K562 (cell line): ENCODE measurements around the gene TXN2. TPM values are rescaled to one million over a fixed set of nuclear protein-coding genes. Genes with fewer than 3 reads are reported as not detected.

Experiments used
- GATAD2B ChIP-seq: fragments of 450-650 bp; IDR thresholded peaks from 2 replicates; pipeline ENCODE4 v1.6.1; 2017; ENCODE audit warnings: mild to moderate bottlenecking, borderline replicate concordance
- KLF6 ChIP-seq: fragments of 250-450 bp; sonication (Bioruptor Pico); IDR thresholded peaks from 2 replicates; pipeline ENCODE4 v1.4.0; 2020; ENCODE audit warnings: mild to moderate bottlenecking, moderate library complexity, borderline replicate concordance
- L3MBTL2 ChIP-seq: fragments of 450-650 bp; IDR thresholded peaks from 2 replicates; pipeline ENCODE4 v1.6.1; 2016; ENCODE audit warnings: mild to moderate bottlenecking, moderate library complexity
- NFYB ChIP-seq: IDR thresholded peaks from 2 replicates; pipeline ENCODE4 v1.6.1; 2011; ENCODE audit warnings: mild to moderate bottlenecking, moderate library complexity; ENCODE audit not compliant: insufficient read length; ENCODE audit errors: extremely low read depth
- PHB ChIP-seq: fragments of 250-450 bp; sonication (Bioruptor Pico); IDR thresholded peaks from 2 replicates; pipeline ENCODE4 v1.5.0; 2021
- RBM15 ChIP-seq: fragments of 200-400 bp; formaldehyde crosslinking; IDR thresholded peaks from 2 replicates; pipeline ENCODE4 v1.6.1; 2018; ENCODE audit warnings: mild to moderate bottlenecking, low read length, moderate library complexity; ENCODE audit not compliant: insufficient read depth
- SIX5 ChIP-seq, 2 experiments: IDR thresholded peaks; 2 replicates each; pipeline ENCODE4 v1.6.1; 2011; ENCODE audit warnings: low read length in 2 of 2, borderline replicate concordance in 1 of 2, low read depth in 1 of 2, mild to moderate bottlenecking in 1 of 2, moderate library complexity in 1 of 2; ENCODE audit not compliant: insufficient read depth in 1 of 2
- SP2 ChIP-seq: IDR thresholded peaks from 2 replicates; pipeline ENCODE4 v1.6.1; 2011; ENCODE audit warnings: mild to moderate bottlenecking, low read depth, low read length, moderate library complexity; ENCODE audit not compliant: poor library complexity, severe bottlenecking; ENCODE audit errors: extremely low read depth
- TBP ChIP-seq: optimal IDR thresholded peaks from 2 replicates; pipeline ENCODE3; 2011; ENCODE audit warnings: low read depth, low read length, improper control_type of control experiment
- TFAM ChIP-seq: fragments of 250-450 bp; sonication (Bioruptor Pico); conservative IDR thresholded peaks from 2 replicates; pipeline ENCODE4 v1.5.0; 2021; ENCODE audit warnings: mild to moderate bottlenecking, moderate library complexity
- ZBTB8A ChIP-seq: fragments of 450-650 bp; IDR thresholded peaks from 2 replicates; pipeline ENCODE4 v1.6.1; 2018; ENCODE audit warnings: mild to moderate bottlenecking, moderate library complexity; ENCODE audit not compliant: partially characterized antibody
- ZNF507 ChIP-seq: conservative IDR thresholded peaks from 2 replicates; pipeline ENCODE4 v1.6.1; 2017; ENCODE audit warnings: missing genetic modification characterization, missing compliant biosample characterization
- ZNF785 ChIP-seq: fragments of 250-450 bp; sonication (Bioruptor Pico); IDR thresholded peaks from 2 replicates; pipeline ENCODE4 v1.4.0; 2020; ENCODE audit warnings: mild to moderate bottlenecking
- polyA plus RNA-seq, 8 experiments: library from polyadenylated mRNA; depleted of rRNA in 4 of 8; stranded (reverse) in 5 of 8; unstranded in 3 of 8; fragments of >200 nt; fragmentation: Nextera tagmentation in 2 of 8; fragmentation: Illumina TruSeq in 1 of 8; extraction: Ambion mirVana in 2 of 8; extraction: Trizol in 1 of 8; gene quantifications; 2 replicates each; pipeline versions ENCODE4 v1.2.1 to v1.2.3, GENCODE V29; 2011 to 2014; ENCODE audit warnings: inconsistent platforms in 1 of 8, missing spikeins in 1 of 8
- total RNA-seq, 7 experiments: library from RNA; depleted of rRNA in 6 of 7; stranded (reverse); fragments of >200 nt in 6 of 7; fragmentation: Illumina TruSeq in 2 of 7; extraction: Trizol in 2 of 7; gene quantifications; 2 replicates each; pipeline versions ENCODE4 v1.2.1 to v1.2.3, GENCODE V29; 2011 to 2021; ENCODE audit warnings: low replicate concordance in 1 of 7
- TF ChIP-seq, protein P1 (sequence below): fragments of 150-350 bp; IDR thresholded peaks from 2 replicates; pipeline ENCODE4 v1.6.1; 2014; ENCODE audit warnings: low read depth, mild to moderate bottlenecking, low read length, borderline replicate concordance
- TF ChIP-seq, protein P2 (sequence below): fragments of 250-450 bp; sonication (Bioruptor Pico); IDR thresholded peaks from 2 replicates; pipeline ENCODE4 v1.8.0; 2021; ENCODE audit warnings: moderate library complexity, mild to moderate bottlenecking, inconsistent platforms
- TF ChIP-seq, protein P3 (sequence below), 2 experiments: fragments of 450-650 bp in 1 of 2; sonication (generic) in 1 of 2; formaldehyde crosslinking in 1 of 2; IDR thresholded peaks in 1 of 2; conservative IDR thresholded peaks in 1 of 2; 2 replicates each; pipeline versions ENCODE4 v1.6.1 to v1.8.1; 2016 to 2023; ENCODE audit warnings: mild to moderate bottlenecking in 2 of 2, moderate library complexity in 2 of 2, inconsistent platforms in 1 of 2, missing genetic modification reagents in 1 of 2
- TF ChIP-seq, protein P4 (sequence below): fragments of 450-650 bp; IDR thresholded peaks from 2 replicates; pipeline ENCODE4 v1.6.1; 2016; ENCODE audit warnings: missing biosample characterization, missing genetic modification characterization

Gene TXN2
- total and polyA plus RNA-seq, 9 of the 15 experiments (the other 6 are each of a cell fraction or from before 2014, with no cell fraction given), result 48.5 to 399 (median 118) TPM

DNA sequence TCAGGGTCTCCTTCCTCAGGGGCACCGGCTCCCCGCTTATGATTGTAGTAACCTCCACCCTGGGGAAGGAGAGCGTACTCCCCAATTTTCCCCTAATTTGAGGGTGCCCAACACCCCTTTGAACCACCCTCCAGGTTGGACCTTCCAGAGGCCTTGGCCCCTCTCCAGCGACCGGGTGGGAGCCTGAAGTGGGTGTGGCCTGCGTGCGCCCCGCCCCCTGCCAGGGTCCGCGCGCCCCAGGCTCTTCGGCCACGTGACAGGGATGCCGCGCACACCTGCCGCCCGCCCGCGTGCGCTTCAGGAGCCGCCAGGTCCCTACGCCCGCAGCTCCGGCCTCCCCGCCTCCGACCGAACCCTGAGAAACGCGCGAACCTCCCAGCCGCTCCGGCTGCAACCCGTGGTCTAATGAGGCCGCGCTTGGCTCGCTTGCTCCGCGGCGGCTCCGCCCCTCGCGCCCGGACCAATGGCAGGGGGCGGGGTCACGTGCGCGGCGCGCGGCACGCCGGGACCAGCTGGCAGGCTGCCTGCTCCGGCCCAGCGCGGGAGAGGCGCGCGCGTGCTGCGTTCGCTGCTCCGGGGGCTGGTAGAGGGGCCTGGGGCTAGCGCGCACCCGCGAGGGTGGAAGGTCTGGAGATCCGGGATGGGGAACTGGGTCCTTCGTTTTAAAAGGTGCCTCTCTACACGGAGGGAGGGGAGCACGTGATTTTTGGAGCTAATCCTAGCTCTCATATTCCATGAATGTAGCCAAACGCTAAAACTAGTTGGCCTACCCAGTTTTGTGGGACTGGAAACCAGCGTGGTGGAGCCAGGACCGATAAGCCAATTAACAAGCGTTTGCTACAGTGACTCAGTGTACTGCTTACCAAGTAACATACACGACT, 25.4 kb upstream of the TXN2 start, which contains the start of gene FOXRED2 (continued):
- TF ChIP-seq, protein P1, sequence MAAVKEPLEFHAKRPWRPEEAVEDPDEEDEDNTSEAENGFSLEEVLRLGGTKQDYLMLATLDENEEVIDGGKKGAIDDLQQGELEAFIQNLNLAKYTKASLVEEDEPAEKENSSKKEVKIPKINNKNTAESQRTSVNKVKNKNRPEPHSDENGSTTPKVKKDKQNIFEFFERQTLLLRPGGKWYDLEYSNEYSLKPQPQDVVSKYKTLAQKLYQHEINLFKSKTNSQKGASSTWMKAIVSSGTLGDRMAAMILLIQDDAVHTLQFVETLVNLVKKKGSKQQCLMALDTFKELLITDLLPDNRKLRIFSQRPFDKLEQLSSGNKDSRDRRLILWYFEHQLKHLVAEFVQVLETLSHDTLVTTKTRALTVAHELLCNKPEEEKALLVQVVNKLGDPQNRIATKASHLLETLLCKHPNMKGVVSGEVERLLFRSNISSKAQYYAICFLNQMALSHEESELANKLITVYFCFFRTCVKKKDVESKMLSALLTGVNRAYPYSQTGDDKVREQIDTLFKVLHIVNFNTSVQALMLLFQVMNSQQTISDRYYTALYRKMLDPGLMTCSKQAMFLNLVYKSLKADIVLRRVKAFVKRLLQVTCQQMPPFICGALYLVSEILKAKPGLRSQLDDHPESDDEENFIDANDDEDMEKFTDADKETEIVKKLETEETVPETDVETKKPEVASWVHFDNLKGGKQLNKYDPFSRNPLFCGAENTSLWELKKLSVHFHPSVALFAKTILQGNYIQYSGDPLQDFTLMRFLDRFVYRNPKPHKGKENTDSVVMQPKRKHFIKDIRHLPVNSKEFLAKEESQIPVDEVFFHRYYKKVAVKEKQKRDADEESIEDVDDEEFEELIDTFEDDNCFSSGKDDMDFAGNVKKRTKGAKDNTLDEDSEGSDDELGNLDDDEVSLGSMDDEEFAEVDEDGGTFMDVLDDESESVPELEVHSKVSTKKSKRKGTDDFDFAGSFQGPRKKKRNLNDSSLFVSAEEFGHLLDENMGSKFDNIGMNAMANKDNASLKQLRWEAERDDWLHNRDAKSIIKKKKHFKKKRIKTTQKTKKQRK, result no peak
- TF ChIP-seq SP2 (no peak), NFYB (peak; percentile 40), KLF6 (no peak), RBM15 (no peak), GATAD2B (peak; percentile 84; the same call in 1 of the 2 replicates), ZNF785 (CRISPR knock-in tag) (no peak), L3MBTL2 (peak; percentile 99), ZNF507 (tag) (no peak), SIX5 (IDR thresholded peaks at IDR 0.05; ENCODE audit: borderline replicate concordance in 1 of 2, insufficient read depth in 1 of 2, low read depth in 1 of 2, low read length in 2 of 2) (no peak), TFAM (CRISPR knock-in tag) (no peak), TBP (peak; percentile 68), ZBTB8A (no peak), PHB (CRISPR knock-in tag) (no peak)
- TF ChIP-seq, protein P2, sequence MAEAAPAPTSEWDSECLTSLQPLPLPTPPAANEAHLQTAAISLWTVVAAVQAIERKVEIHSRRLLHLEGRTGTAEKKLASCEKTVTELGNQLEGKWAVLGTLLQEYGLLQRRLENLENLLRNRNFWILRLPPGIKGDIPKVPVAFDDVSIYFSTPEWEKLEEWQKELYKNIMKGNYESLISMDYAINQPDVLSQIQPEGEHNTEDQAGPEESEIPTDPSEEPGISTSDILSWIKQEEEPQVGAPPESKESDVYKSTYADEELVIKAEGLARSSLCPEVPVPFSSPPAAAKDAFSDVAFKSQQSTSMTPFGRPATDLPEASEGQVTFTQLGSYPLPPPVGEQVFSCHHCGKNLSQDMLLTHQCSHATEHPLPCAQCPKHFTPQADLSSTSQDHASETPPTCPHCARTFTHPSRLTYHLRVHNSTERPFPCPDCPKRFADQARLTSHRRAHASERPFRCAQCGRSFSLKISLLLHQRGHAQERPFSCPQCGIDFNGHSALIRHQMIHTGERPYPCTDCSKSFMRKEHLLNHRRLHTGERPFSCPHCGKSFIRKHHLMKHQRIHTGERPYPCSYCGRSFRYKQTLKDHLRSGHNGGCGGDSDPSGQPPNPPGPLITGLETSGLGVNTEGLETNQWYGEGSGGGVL (CRISPR knock-in tag), result no peak
- TF ChIP-seq, protein P3, sequence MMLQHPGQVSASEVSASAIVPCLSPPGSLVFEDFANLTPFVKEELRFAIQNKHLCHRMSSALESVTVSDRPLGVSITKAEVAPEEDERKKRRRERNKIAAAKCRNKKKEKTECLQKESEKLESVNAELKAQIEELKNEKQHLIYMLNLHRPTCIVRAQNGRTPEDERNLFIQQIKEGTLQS (IDR thresholded peaks at IDR 0.05), result no peak
- TF ChIP-seq, protein P3 (CRISPR knock-in tag; conservative IDR thresholded peaks at IDR 0.05), result no peak
- TF ChIP-seq, protein P4, sequence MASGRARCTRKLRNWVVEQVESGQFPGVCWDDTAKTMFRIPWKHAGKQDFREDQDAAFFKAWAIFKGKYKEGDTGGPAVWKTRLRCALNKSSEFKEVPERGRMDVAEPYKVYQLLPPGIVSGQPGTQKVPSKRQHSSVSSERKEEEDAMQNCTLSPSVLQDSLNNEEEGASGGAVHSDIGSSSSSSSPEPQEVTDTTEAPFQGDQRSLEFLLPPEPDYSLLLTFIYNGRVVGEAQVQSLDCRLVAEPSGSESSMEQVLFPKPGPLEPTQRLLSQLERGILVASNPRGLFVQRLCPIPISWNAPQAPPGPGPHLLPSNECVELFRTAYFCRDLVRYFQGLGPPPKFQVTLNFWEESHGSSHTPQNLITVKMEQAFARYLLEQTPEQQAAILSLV, result no peak
